K562 (cell line): ENCODE results near the gene PUSL1. TPM values are rescaled to one million over a fixed set of nuclear protein-coding genes. Genes with fewer than 3 reads are reported as not detected.

Experiments used
- AFF1 ChIP-seq, 2 experiments: fragments of 450-650 bp; IDR thresholded peaks; 2 replicates each; pipeline ENCODE4 v1.6.1; 2018; ENCODE audit warnings: mild to moderate bottlenecking in 2 of 2, low read depth in 1 of 2; ENCODE audit not compliant: partially characterized antibody in 2 of 2
- ELK1 ChIP-seq: sonication (generic); formaldehyde crosslinking; IDR thresholded peaks from 2 replicates; pipeline ENCODE4 v1.8.1; 2022; ENCODE audit warnings: missing genetic modification reagents
- FOXA1 ChIP-seq: fragments of 450-650 bp; IDR thresholded peaks from 2 replicates; pipeline ENCODE4 v1.6.1; 2016; ENCODE audit warnings: mild to moderate bottlenecking, borderline replicate concordance
- KDM2B ChIP-seq: fragments of 250-450 bp; sonication (Bioruptor Pico); IDR thresholded peaks from 2 replicates; pipeline ENCODE4 v1.8.0; 2021; ENCODE audit warnings: mild to moderate bottlenecking, moderate library complexity
- MXD1 ChIP-seq: fragments of 250-450 bp; sonication (Bioruptor Pico); IDR thresholded peaks from 2 replicates; pipeline ENCODE4 v1.8.0; 2021; ENCODE audit warnings: borderline replicate concordance, mild to moderate bottlenecking, moderate library complexity; ENCODE audit not compliant: poor library complexity, severe bottlenecking
- PHF8 ChIP-seq: fragments of 200-600 bp; sonication (generic); IDR thresholded peaks from 2 replicates; pipeline ENCODE4 v1.6.1; 2012; ENCODE audit warnings: mixed run types, mild to moderate bottlenecking, inconsistent platforms, low read length, moderate library complexity, borderline replicate concordance
- RBM34 ChIP-seq: fragments of 200-400 bp; formaldehyde crosslinking; IDR thresholded peaks from 2 replicates; pipeline ENCODE4 v1.6.1; 2018; ENCODE audit warnings: low read length, borderline replicate concordance; ENCODE audit not compliant: insufficient read depth
- REST ChIP-seq, 2 experiments: fragments of 450-650 bp; formaldehyde crosslinking in 1 of 2; IDR thresholded peaks; 2 replicates each; pipeline versions ENCODE4 v1.4.0 to v1.6.1; 2014 to 2020; ENCODE audit warnings: mild to moderate bottlenecking in 2 of 2, borderline replicate concordance in 1 of 2, low read depth in 1 of 2
- SMAD1 ChIP-seq: fragments of 150-350 bp; IDR thresholded peaks from 2 replicates; pipeline ENCODE4 v1.6.1; 2014; ENCODE audit warnings: low read length, low read depth; ENCODE audit not compliant: partially characterized antibody
- STAG1 ChIP-seq: sonication (generic); formaldehyde crosslinking; IDR thresholded peaks from 2 replicates; pipeline ENCODE4 v1.5.0; 2020; ENCODE audit warnings: missing genetic modification reagents, borderline replicate concordance
- ZNF766 ChIP-seq: fragments of 200-800 bp; sonication (Bioruptor generic); conservative IDR thresholded peaks from 2 replicates; pipeline ENCODE4 v1.6.1; 2016; ENCODE audit warnings: missing genetic modification characterization, missing compliant biosample characterization
- polyA plus RNA-seq, 8 experiments: library from polyadenylated mRNA; depleted of rRNA in 4 of 8; stranded (reverse) in 5 of 8; unstranded in 3 of 8; fragments of >200 nt; fragmentation: Nextera tagmentation in 2 of 8; fragmentation: Illumina TruSeq in 1 of 8; extraction: Ambion mirVana in 2 of 8; extraction: Trizol in 1 of 8; gene quantifications; 2 replicates each; pipeline versions ENCODE4 v1.2.1 to v1.2.3, GENCODE V29; 2011 to 2014; ENCODE audit warnings: inconsistent platforms in 1 of 8, missing spikeins in 1 of 8
- total RNA-seq, 7 experiments: library from RNA; depleted of rRNA in 6 of 7; stranded (reverse); fragments of >200 nt in 6 of 7; fragmentation: Illumina TruSeq in 2 of 7; extraction: Trizol in 2 of 7; gene quantifications; 2 replicates each; pipeline versions ENCODE4 v1.2.1 to v1.2.3, GENCODE V29; 2011 to 2021; ENCODE audit warnings: low replicate concordance in 1 of 7

Gene PUSL1
- total and polyA plus RNA-seq, 9 of the 15 experiments (the other 6 are each of a cell fraction or from before 2014, with no cell fraction given) = 0.62 to 86.9 (median 13.6) TPM

- TF ChIP-seq REST (IDR thresholded peaks at IDR 0.05; ENCODE audit: borderline replicate concordance) = no peak
- TF ChIP-seq REST (CRISPR knock-in tag; IDR thresholded peaks at IDR 0.05; ENCODE audit: low read depth) = peak; percentile 54; the same call in 1 of the 2 replicates
- TF ChIP-seq SMAD1 = no peak
- no peak for TF ChIP-seq STAG1
- TF ChIP-seq RBM34 = 0 out of 2 replicates have a peak, but pooled peaks have one; percentile 80
- TF ChIP-seq ELK1 (CRISPR knock-in tag) = no peak
- no peak for TF ChIP-seq PHF8
- TF ChIP-seq FOXA1 = no peak
- no peak for TF ChIP-seq ZNF766 (CRISPR knock-in tag)
- TF ChIP-seq MXD1 (CRISPR knock-in tag) = no peak
- TF ChIP-seq AFF1 (IDR thresholded peaks at IDR 0.05; ENCODE audit: low read depth in 1 of 2, partially characterized antibody in 2 of 2) = no peak
- no peak for TF ChIP-seq KDM2B (CRISPR knock-in tag)
These were observed 15.7 kb downstream of the PUSL1 start (continued) for GRCh38 chr1:1324084-1324523.
